ENCODE results near the gene TSPAN13.

The TSPAN13 gene

DNA sequence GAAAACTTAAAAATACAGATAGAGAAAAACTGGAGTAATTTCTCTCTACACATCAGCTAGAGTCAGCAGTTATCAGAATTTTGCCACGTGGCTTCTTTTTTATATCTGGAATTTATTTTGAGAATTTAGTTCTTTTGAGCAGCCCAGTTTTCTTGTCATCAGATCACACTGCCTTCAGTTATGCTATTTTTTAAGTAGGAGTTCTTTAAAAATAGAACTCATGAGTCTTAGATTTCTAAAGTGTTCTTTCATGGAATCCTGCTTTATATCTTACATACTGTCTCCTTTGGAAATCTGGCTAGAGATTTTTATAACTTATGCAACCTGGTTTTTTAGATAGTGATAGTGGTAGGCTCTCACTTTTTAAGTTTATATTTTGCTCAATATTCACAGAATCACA lies 27.0 kb downstream of the TSPAN13 start:
- Histone ChIP-seq H3K36me3 (ENCODE audit: control insufficient read depth, low read depth, low read length) (no peaks in the 10 kb centered on the region), H3K9me3 (ENCODE audit: control insufficient read depth, low read depth, low read length) (no peaks in the 10 kb centered on the region), H3K4me3 (ENCODE audit: low read length) (no peak overlapping the region), H3K9ac (ENCODE audit: low read length) (no peak overlapping the region), H3K27me3 (ENCODE audit: control insufficient read depth, insufficient read depth, low read length) (no peaks in the 10 kb centered on the region), H3K27ac (ENCODE audit: low read length) (no peak overlapping the region), H3K4me1 (ENCODE audit: control insufficient read depth, low read depth, low read length) (peaks cover 12% of the 10 kb centered on the region)

- Histone ChIP-seq H3K27me3 (ENCODE audit: control insufficient read depth, insufficient read depth, low read length) (no peaks in the 10 kb centered on the region), H3K36me3 (ENCODE audit: control insufficient read depth, low read depth, low read length) (no peaks in the 10 kb centered on the region), H3K4me3 (ENCODE audit: low read length) (no peak overlapping the region), H3K27ac (ENCODE audit: low read length) (no peak overlapping the region), H3K4me1 (ENCODE audit: control insufficient read depth, low read depth, low read length) (no peaks in the 10 kb centered on the region), H3K9ac (ENCODE audit: low read length) (no peak overlapping the region), H3K9me3 (ENCODE audit: control insufficient read depth, low read depth, low read length) (no peaks in the 10 kb centered on the region)
Observed at GRCh38 chr7:16785321-16785720, 31.8 kb downstream of the TSPAN13 start.

- Histone ChIP-seq H3K27ac (ENCODE audit: low read length) (no peak overlapping the region), H3K4me1 (ENCODE audit: control insufficient read depth, low read depth, low read length) (no peaks in the 10 kb centered on the region), H3K36me3 (ENCODE audit: control insufficient read depth, low read depth, low read length) (no peaks in the 10 kb centered on the region), H3K9me3 (ENCODE audit: control insufficient read depth, low read depth, low read length) (no peaks in the 10 kb centered on the region), H3K27me3 (ENCODE audit: control insufficient read depth, insufficient read depth, low read length) (no peaks in the 10 kb centered on the region), H3K4me3 (ENCODE audit: low read length) (no peak overlapping the region), H3K9ac (ENCODE audit: low read length) (no peak overlapping the region)
Observed at GRCh38 chr7:16785846-16786245, 32.3 kb downstream of the TSPAN13 start.

DNA sequence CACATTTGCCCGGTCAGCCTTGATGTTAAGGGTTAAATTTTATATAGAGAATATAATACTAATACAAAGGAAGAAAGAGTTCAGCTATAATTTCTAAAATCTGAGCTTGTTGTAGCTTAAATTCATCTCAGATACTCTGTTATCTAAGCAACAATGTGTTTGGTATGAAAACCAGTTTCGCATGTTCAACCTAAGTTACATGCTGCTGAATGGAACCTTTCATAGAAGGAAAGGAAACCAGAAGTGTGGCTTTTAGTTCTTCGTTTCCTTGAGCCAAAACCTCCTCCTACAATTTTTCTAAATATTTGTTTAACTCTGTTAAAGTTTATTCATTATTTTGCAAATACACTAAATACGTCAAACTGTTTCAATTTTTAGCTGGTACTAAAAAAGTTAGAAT lies 32.7 kb downstream of the TSPAN13 start:
- no peaks in the 10 kb centered on the region for H3K36me3 ChIP-seq (ENCODE audit: control insufficient read depth, low read depth, low read length)
- no peak overlapping the region for H3K9ac ChIP-seq (ENCODE audit: low read length)
- H3K9me3 ChIP-seq (ENCODE audit: control insufficient read depth, low read depth, low read length): no peaks in the 10 kb centered on the region
- H3K27ac ChIP-seq (ENCODE audit: low read length): no peak overlapping the region
- no peaks in the 10 kb centered on the region for H3K4me1 ChIP-seq (ENCODE audit: control insufficient read depth, low read depth, low read length)
- H3K27me3 ChIP-seq (ENCODE audit: control insufficient read depth, insufficient read depth, low read length): no peaks in the 10 kb centered on the region
- no peak overlapping the region for H3K4me3 ChIP-seq (ENCODE audit: low read length)

GRCh38 chr7:16787127-16787526 lies 33.6 kb downstream of the TSPAN13 start:
- H3K27ac ChIP-seq (ENCODE audit: low read length): no peak overlapping the region
- no peaks in the 10 kb centered on the region for H3K36me3 ChIP-seq (ENCODE audit: control insufficient read depth, low read depth, low read length)
- H3K4me1 ChIP-seq (ENCODE audit: control insufficient read depth, low read depth, low read length): no peaks in the 10 kb centered on the region

DNA sequence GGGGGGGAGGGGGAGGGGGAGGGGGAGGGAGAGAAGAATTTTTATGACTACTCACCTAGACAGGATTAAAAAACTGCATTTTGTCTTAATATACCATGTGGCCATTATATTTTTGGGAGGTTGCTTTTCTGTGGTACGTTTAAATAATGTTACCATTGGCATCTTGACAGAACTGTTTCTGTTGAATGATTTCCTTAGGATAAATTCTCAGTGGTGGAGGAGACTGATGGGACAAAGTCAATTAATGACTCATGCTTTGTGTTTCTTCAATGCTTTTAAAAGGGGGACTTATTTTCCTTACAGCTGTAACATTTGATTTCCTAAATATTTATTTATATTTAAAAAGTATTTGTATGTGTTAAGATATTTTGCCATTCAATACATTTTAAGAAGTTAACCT lies 37.5 kb downstream of the TSPAN13 start:
- no peak overlapping the region for H3K27ac ChIP-seq (ENCODE audit: low read length)
- no peak overlapping the region for H3K4me3 ChIP-seq (ENCODE audit: low read length)
- no peaks in the 10 kb centered on the region for H3K36me3 ChIP-seq (ENCODE audit: control insufficient read depth, low read depth, low read length)
- no peaks in the 10 kb centered on the region for H3K9me3 ChIP-seq (ENCODE audit: control insufficient read depth, low read depth, low read length)
- H3K9ac ChIP-seq (ENCODE audit: low read length): no peak overlapping the region
- H3K27me3 ChIP-seq (ENCODE audit: control insufficient read depth, insufficient read depth, low read length): no peaks in the 10 kb centered on the region
- H3K4me1 ChIP-seq (ENCODE audit: control insufficient read depth, low read depth, low read length): no peaks in the 10 kb centered on the region

More at GRCh38 chr7:16787127-16787526, 33.6 kb downstream of the TSPAN13 start:
- no peaks in the 10 kb centered on the region for H3K9me3 ChIP-seq (ENCODE audit: control insufficient read depth, low read depth, low read length)
- H3K4me3 ChIP-seq (ENCODE audit: low read length): no peak overlapping the region
- no peaks in the 10 kb centered on the region for H3K27me3 ChIP-seq (ENCODE audit: control insufficient read depth, insufficient read depth, low read length)
- no peak overlapping the region for H3K9ac ChIP-seq (ENCODE audit: low read length)

DNA sequence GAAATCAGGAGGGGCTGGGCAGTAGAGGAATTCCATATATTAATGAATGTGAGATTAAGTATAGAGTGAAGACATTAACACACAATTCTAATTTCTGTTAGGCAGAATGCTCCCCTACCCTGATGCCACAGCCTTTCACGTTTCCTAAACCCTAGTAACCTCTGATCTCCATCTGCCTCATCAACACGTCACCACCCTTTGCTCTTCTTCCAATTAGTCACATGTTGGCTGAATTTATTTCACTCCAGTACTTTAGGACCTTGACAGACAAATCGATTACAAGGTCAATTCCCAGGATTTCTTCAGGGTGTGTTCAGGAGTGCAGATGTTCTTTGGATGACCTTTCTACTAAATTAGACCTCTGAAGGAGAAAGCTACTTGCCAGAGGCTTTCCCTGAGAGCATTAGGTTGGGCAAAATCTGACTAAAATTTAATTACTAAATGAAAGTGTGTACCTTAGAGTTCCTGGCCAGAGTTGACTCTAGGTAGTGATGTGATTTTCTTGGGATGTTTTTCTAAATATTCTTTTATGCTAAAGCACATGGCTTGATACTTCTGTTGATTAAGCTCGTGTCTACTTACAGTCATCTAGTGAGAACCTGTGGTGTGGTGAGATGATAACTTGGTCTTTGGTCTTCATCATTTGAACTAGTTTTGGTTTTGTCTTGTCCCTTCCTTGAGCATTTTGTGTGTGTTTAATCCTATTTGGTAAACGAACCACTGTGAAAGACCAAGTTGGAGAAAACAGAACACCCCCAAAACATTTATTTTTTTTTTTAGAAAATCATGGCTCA lies 38.5 kb downstream of the TSPAN13 start:
- no peaks in the 10 kb centered on the region for H3K9me3 ChIP-seq (ENCODE audit: control insufficient read depth, low read depth, low read length)
- H3K4me3 ChIP-seq (ENCODE audit: low read length): no peak overlapping the region
- no peaks in the 10 kb centered on the region for H3K4me1 ChIP-seq (ENCODE audit: control insufficient read depth, low read depth, low read length)
- H3K27ac ChIP-seq (ENCODE audit: low read length): no peak overlapping the region
- no peaks in the 10 kb centered on the region for H3K27me3 ChIP-seq (ENCODE audit: control insufficient read depth, insufficient read depth, low read length)
- H3K36me3 ChIP-seq (ENCODE audit: control insufficient read depth, low read depth, low read length): no peaks in the 10 kb centered on the region
- no peak overlapping the region for H3K9ac ChIP-seq (ENCODE audit: low read length)

GRCh38 chr7:16794986-16795385 lies 41.4 kb downstream of the TSPAN13 start:
- Histone ChIP-seq H3K27ac (ENCODE audit: low read length) (no peak overlapping the region), H3K4me3 (ENCODE audit: low read length) (no peak overlapping the region), H3K9me3 (ENCODE audit: control insufficient read depth, low read depth, low read length) (no peaks in the 10 kb centered on the region), H3K27me3 (ENCODE audit: control insufficient read depth, insufficient read depth, low read length) (no peaks in the 10 kb centered on the region), H3K9ac (ENCODE audit: low read length) (no peak overlapping the region), H3K36me3 (ENCODE audit: control insufficient read depth, low read depth, low read length) (no peaks in the 10 kb centered on the region), H3K4me1 (ENCODE audit: control insufficient read depth, low read depth, low read length) (no peaks in the 10 kb centered on the region)

DNA sequence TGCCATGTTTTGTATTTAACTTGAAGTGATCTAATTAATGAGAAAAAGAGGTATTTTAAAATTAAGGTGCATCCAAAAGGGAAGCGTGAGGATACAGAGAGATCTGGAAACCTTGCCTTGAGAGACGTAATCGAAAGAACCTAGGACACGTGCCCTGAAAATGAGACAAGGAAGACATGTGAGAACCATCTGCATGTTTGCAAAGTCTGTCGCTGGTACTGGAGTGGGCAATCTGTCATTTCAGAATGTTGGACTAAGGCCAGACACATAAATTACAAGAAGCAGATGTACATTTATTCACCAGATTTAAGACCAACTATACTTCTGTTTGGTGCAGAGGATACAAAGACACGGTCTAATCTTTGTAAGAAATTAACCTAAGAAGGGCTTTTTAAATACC lies 42.1 kb downstream of the TSPAN13 start:
- Histone ChIP-seq H3K36me3 (ENCODE audit: control insufficient read depth, low read depth, low read length) (no peaks in the 10 kb centered on the region), H3K9me3 (ENCODE audit: control insufficient read depth, low read depth, low read length) (no peaks in the 10 kb centered on the region), H3K9ac (ENCODE audit: low read length) (no peak overlapping the region), H3K4me1 (ENCODE audit: control insufficient read depth, low read depth, low read length) (no peaks in the 10 kb centered on the region), H3K27me3 (ENCODE audit: control insufficient read depth, insufficient read depth, low read length) (no peaks in the 10 kb centered on the region), H3K27ac (ENCODE audit: low read length) (no peak overlapping the region), H3K4me3 (ENCODE audit: low read length) (no peak overlapping the region)

- Histone ChIP-seq H3K9ac (ENCODE audit: low read length) (no peak overlapping the region), H3K9me3 (ENCODE audit: control insufficient read depth, low read depth, low read length) (no peaks in the 10 kb centered on the region), H3K36me3 (ENCODE audit: control insufficient read depth, low read depth, low read length) (no peaks in the 10 kb centered on the region), H3K4me3 (ENCODE audit: low read length) (no peak overlapping the region), H3K4me1 (ENCODE audit: control insufficient read depth, low read depth, low read length) (no peaks in the 10 kb centered on the region), H3K27ac (ENCODE audit: low read length) (no peak overlapping the region), H3K27me3 (ENCODE audit: control insufficient read depth, insufficient read depth, low read length) (no peaks in the 10 kb centered on the region)
Observed at GRCh38 chr7:16801111-16801542, 47.6 kb downstream of the TSPAN13 start.

DNA sequence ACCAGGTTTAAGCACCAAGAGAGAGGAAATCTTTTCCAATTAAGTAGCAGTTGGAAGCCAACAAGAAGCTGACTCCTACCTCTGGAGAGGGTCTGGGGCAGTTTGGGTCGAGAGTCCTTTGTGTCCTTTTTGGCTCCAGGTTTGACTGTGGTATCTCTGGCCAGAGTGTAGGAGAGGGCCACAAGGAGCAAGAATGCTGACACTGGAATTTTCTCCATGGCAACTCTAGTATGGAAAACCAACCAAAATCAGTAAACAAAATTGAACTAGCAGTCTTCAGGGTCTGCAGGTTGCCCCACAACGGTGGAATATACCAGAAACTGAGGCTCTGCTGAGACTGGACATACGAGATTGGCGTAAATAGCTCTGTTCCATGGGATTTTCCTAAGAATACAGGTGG lies 48.0 kb downstream of the TSPAN13 start:
- Histone ChIP-seq H3K4me1 (ENCODE audit: control insufficient read depth, low read depth, low read length) (no peaks in the 10 kb centered on the region), H3K27me3 (ENCODE audit: control insufficient read depth, insufficient read depth, low read length) (no peaks in the 10 kb centered on the region), H3K4me3 (ENCODE audit: low read length) (no peak overlapping the region), H3K9me3 (ENCODE audit: control insufficient read depth, low read depth, low read length) (no peaks in the 10 kb centered on the region), H3K36me3 (ENCODE audit: control insufficient read depth, low read depth, low read length) (no peaks in the 10 kb centered on the region), H3K9ac (ENCODE audit: low read length) (no peak overlapping the region), H3K27ac (ENCODE audit: low read length) (no peak overlapping the region)

DNA sequence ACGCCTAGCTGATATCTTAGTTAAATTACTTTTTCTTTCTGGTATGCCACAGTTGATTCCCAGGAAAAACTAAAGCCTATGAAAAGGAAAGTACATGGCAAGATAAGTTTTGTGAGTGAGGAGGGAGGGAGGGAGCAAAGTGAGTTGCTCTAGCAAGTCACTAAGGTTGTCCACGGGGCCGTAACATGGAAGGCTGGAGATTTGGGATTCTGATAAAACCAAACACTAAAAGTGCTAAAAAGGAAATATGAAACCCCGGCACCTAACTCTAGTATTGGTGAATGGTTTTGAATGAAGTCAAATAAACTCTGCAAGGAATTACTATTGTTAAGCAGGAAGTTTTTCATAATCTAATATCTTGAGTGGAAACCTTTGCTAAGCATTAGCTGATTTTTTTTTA lies 49.6 kb downstream of the TSPAN13 start:
- no peak overlapping the region for H3K4me3 ChIP-seq (ENCODE audit: low read length)
- no peaks in the 10 kb centered on the region for H3K9me3 ChIP-seq (ENCODE audit: control insufficient read depth, low read depth, low read length)
- H3K9ac ChIP-seq (ENCODE audit: low read length): no peak overlapping the region
- no peak overlapping the region for H3K27ac ChIP-seq (ENCODE audit: low read length)
- no peaks in the 10 kb centered on the region for H3K27me3 ChIP-seq (ENCODE audit: control insufficient read depth, insufficient read depth, low read length)
- no peaks in the 10 kb centered on the region for H3K36me3 ChIP-seq (ENCODE audit: control insufficient read depth, low read depth, low read length)
- no peaks in the 10 kb centered on the region for H3K4me1 ChIP-seq (ENCODE audit: control insufficient read depth, low read depth, low read length)
